GM12878 (cell line): ENCODE measurements around the gene DLG2. TPM values are rescaled to one million over a fixed set of nuclear protein-coding genes. Genes with fewer than 3 reads are reported as not detected.

Source experiments
- ATAC-seq: fragments of 200-7000 bp; cut with Tn5 transposase; 3 replicates; pipeline ENCODE4 v1.9.1; 2020; ENCODE audit warnings: mild to moderate bottlenecking, moderate library complexity
- BruUV-seq: library from RNA; stranded (reverse); fragments of 400-500 nt; replicated peaks from 2 replicates; lab custom pipeline; 2021; lab: Mats Ljungman, UMichigan
- CTCF ChIA-PET: fragments of 300-600 bp; sonication (Branson Sonifier 250); formaldehyde crosslinking; extraction: SDS; loops from one replicate; lab custom pipeline; 2021; ENCODE audit warnings: inconsistent platforms; lab: Yijun Ruan, JAX
- POLR2A ChIA-PET: fragments of 350-600 bp; formaldehyde crosslinking; extraction: SDS; loops from one replicate; lab custom pipeline; 2021; ENCODE audit warnings: inconsistent platforms; lab: Charles Lee
- RAD21 ChIA-PET: fragments of 300-600 bp; sonication (Branson Sonifier 250); formaldehyde crosslinking; loops from one replicate; lab custom pipeline; 2023; ENCODE audit warnings: antibody characterized with exemption; ENCODE audit not compliant: unreplicated experiment; lab: Charles Lee
- SMC1A ChIA-PET: fragments of 300-600 bp; sonication (Branson Sonifier 250); formaldehyde crosslinking; loops from one replicate; lab custom pipeline; 2023; ENCODE audit not compliant: unreplicated experiment, uncharacterized antibody; lab: Charles Lee
- DNase-seq: peaks from one replicate; pipeline ENCODE4 v3.0.0-alpha.2; 2011; ENCODE audit warnings: low read depth, low spot score
- FAIRE-seq: peaks from 3 replicates; lab custom pipeline; 2011; peaks lifted over from hg19 to GRCh38; lab: Jason Lieb, UNC
- H2AFZ ChIP-seq: 2 replicates; pipeline ENCODE4 v1.6.0; 2011; ENCODE audit warnings: low read depth, low read length, control low read depth; ENCODE audit not compliant: control insufficient read depth
- H3K27ac ChIP-seq: 2 replicates; pipeline ENCODE4 v1.5.1; 2011; ENCODE audit warnings: control low read depth; ENCODE audit not compliant: control insufficient read depth, insufficient read depth
- H3K27me3 ChIP-seq, 2 experiments: replicated peaks in 1 of 2; 2 replicates each; pipeline versions ENCODE4 v1.6.0 to v1.6.1; 2011; ENCODE audit warnings: low read length in 1 of 2; ENCODE audit not compliant: control insufficient read depth in 2 of 2, insufficient read depth in 2 of 2
- H3K36me3 ChIP-seq, 2 experiments: 2 replicates each; pipeline ENCODE4 v1.5.1; 2011; ENCODE audit warnings: low read length in 1 of 2; ENCODE audit not compliant: control insufficient read depth in 2 of 2, insufficient read depth in 2 of 2
- H3K4me1 ChIP-seq: 2 replicates; pipeline ENCODE4 v1.6.1; 2011; ENCODE audit warnings: mild to moderate bottlenecking, low read length, moderate library complexity, mixed read lengths; ENCODE audit not compliant: control insufficient read depth, insufficient read depth
- H3K4me2 ChIP-seq: 2 replicates; pipeline ENCODE4 v1.6.0; 2011; ENCODE audit warnings: control low read depth; ENCODE audit not compliant: control insufficient read depth, insufficient read depth
- H3K4me3 ChIP-seq: fragments of 200-600 bp; sonication (generic); 2 replicates; pipeline ENCODE4 v1.5.1; 2016
- H3K79me2 ChIP-seq: 2 replicates; pipeline ENCODE4 v1.6.0; 2011; ENCODE audit warnings: low read length; ENCODE audit not compliant: control insufficient read depth, insufficient read depth
- H3K9ac ChIP-seq: 2 replicates; pipeline ENCODE4 v1.8.0; 2011; ENCODE audit warnings: low read length, control low read depth, mixed read lengths; ENCODE audit not compliant: control insufficient read depth, insufficient read depth
- H3K9me3 ChIP-seq: replicated peaks from 3 replicates; pipeline ENCODE4 v1.5.1; 2011; ENCODE audit warnings: mild to moderate bottlenecking, low read length; ENCODE audit not compliant: control insufficient read depth, insufficient read depth
- H4K20me1 ChIP-seq: 2 replicates; pipeline ENCODE4 v1.6.0; 2011; ENCODE audit not compliant: control insufficient read depth, insufficient read depth
- BCL11A ChIP-seq: IDR thresholded peaks from 2 replicates; pipeline ENCODE4 v1.6.1; 2011; ENCODE audit warnings: low read depth, low read length
- CBX5 ChIP-seq: sonication (generic); IDR thresholded peaks from 2 replicates; pipeline ENCODE4 v1.6.1; 2016; ENCODE audit warnings: low read depth, moderate library complexity, mild to moderate bottlenecking, inconsistent platforms
- CEBPB ChIP-seq, 2 experiments: fragments of 150-350 bp in 1 of 2; IDR thresholded peaks; 2 replicates each; pipeline ENCODE4 v1.6.1; 2012 to 2014; ENCODE audit warnings: low read depth in 2 of 2, low read length in 2 of 2, borderline replicate concordance in 1 of 2, inconsistent platforms in 1 of 2
- ESRRA ChIP-seq: IDR thresholded peaks from 2 replicates; pipeline ENCODE4 v1.6.1; 2012; ENCODE audit warnings: mild to moderate bottlenecking, low read length, improper control_type of control experiment
- MLLT1 ChIP-seq: fragments of 450-650 bp; IDR thresholded peaks from 2 replicates; pipeline ENCODE4 v1.6.1; 2016; ENCODE audit warnings: mild to moderate bottlenecking
- NKRF ChIP-seq: fragments of 450-650 bp; conservative IDR thresholded peaks from 2 replicates; pipeline ENCODE4 v1.6.1; 2017; ENCODE audit warnings: mild to moderate bottlenecking, moderate library complexity
- NR2C2 ChIP-seq: IDR thresholded peaks from 2 replicates; pipeline ENCODE4 v1.6.1; 2011; ENCODE audit warnings: borderline replicate concordance, low read depth; ENCODE audit not compliant: control insufficient read depth, insufficient read length
- NR2F1 ChIP-seq: fragments of 450-650 bp; conservative IDR thresholded peaks from 2 replicates; pipeline ENCODE4 v1.6.1; 2017; ENCODE audit warnings: mild to moderate bottlenecking
- RAD51 ChIP-seq: fragments of 450-650 bp; IDR thresholded peaks from 2 replicates; pipeline ENCODE4 v1.6.1; 2016; ENCODE audit warnings: moderate library complexity, mild to moderate bottlenecking, inconsistent platforms
- RB1 ChIP-seq: fragments of 450-650 bp; formaldehyde crosslinking; IDR thresholded peaks from 2 replicates; pipeline ENCODE4 v1.6.1; 2017; ENCODE audit warnings: mild to moderate bottlenecking, borderline replicate concordance
- SIN3A ChIP-seq: IDR thresholded peaks from 2 replicates; pipeline ENCODE4 v1.6.1; 2012; ENCODE audit warnings: low read depth, low read length, improper control_type of control experiment
- SUPT20H ChIP-seq: IDR thresholded peaks from 2 replicates; pipeline ENCODE4 v1.6.1; 2011; ENCODE audit warnings: low read depth, mild to moderate bottlenecking, low read length, moderate library complexity, borderline replicate concordance; ENCODE audit not compliant: control insufficient read depth
- TCF12 ChIP-seq: IDR thresholded peaks from 2 replicates; pipeline ENCODE4 v1.6.1; 2011; ENCODE audit warnings: low read depth, mild to moderate bottlenecking, low read length
- TCF3 ChIP-seq: IDR thresholded peaks from 2 replicates; pipeline ENCODE4 v1.6.1; 2012; ENCODE audit warnings: low read depth, mild to moderate bottlenecking, low read length, borderline replicate concordance; ENCODE audit not compliant: insufficient read depth
- USF2 ChIP-seq: IDR thresholded peaks from 2 replicates; pipeline ENCODE4 v1.6.1; 2011; ENCODE audit warnings: low read depth, low read length, improper control_type of control experiment, borderline replicate concordance
- WRNIP1 ChIP-seq: IDR thresholded peaks from 2 replicates; pipeline ENCODE4 v1.6.1; 2011; ENCODE audit warnings: low read depth, low read length, improper control_type of control experiment, borderline replicate concordance
- ZNF24 ChIP-seq: fragments of 450-650 bp; IDR thresholded peaks from 2 replicates; pipeline ENCODE4 v1.6.1; 2017; ENCODE audit warnings: antibody characterized with exemption, mild to moderate bottlenecking
- WGBS: methylation state at CpG from one replicate; pipeline ENCODE4 v1.1.6; 2016; ENCODE audit warnings: low lambda C conversion rate; ENCODE audit not compliant: insufficient replicate concordance, insufficient coverage; ENCODE audit errors: missing lambda C conversion rate; 5-methylcytosine and 5-hydroxymethylcytosine counted together
- in situ Hi-C: fragments of 300-500 bp; cut with MboI; formaldehyde crosslinking; loops from 9 replicates; pipeline ENCODE4 v1.14.3; 2018; ENCODE audit warnings: mixed read lengths
- intact Hi-C: fragments of 100-400 bp; cut with micrococcal nuclease; formaldehyde crosslinking; loops from one replicate; pipeline ENCODE4 v1.14.2; 2022; ENCODE audit not compliant: unreplicated experiment
- polyA plus RNA-seq, 11 experiments: library from polyadenylated mRNA; depleted of rRNA in 4 of 11; unstranded in 6 of 11; stranded (reverse) in 5 of 11; fragments of >200 nt; fragmentation: Nextera tagmentation in 4 of 11; fragmentation: Illumina TruSeq in 1 of 11; extraction: Ambion mirVana in 4 of 11; extraction: Trizol in 1 of 11; gene quantifications; 1 replicate in 1 of 11; 2 replicates in 10 of 11; pipeline versions ENCODE4 v1.2.1 to v1.2.3, GENCODE V29; 2011 to 2016; ENCODE audit warnings: inconsistent platforms in 2 of 11, missing spikeins in 2 of 11, low read depth in 1 of 11
- total RNA-seq, 4 experiments: library from RNA; depleted of rRNA in 3 of 4; stranded (reverse); fragments of >200 nt in 3 of 4; fragmentation: Illumina TruSeq in 1 of 4; extraction: Trizol in 1 of 4; gene quantifications; 2 replicates each; pipeline versions ENCODE4 v1.2.1 to v1.2.3, GENCODE V29; 2013 to 2021
- TF ChIP-seq, protein P1 (sequence below): IDR thresholded peaks from 2 replicates; pipeline ENCODE4 v1.6.1; 2011; ENCODE audit warnings: mild to moderate bottlenecking, low read depth, low read length, moderate library complexity; ENCODE audit not compliant: insufficient replicate concordance

The DLG2 gene
- total and polyA plus RNA-seq, 10 of the 15 experiments (the other 5 are each of a cell fraction or from before 2014, with no cell fraction given), result 0.09 to 0.98 (median 0.35) TPM

DNA sequence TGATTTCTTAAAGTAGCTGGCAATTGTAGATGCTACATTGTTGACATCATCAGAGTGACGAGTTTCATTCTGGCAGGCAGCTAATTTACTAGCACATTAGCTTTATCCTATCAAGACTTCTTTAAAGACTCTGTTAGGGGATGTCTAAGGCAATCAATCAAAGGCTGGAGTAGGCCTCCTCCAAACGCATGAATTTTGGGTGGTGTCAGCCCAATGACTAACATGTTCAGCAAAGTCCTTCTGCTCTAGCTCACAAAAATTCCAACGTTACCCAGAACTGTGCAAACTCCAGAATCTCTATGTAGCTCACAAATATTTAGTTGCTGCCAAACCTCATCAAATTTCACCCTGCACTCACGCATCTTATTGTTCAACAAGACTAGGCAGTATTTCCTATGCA lies 395.6 kb downstream of the DLG2 start:
- no TSS peak for BruUV-seq
- Histone ChIP-seq H3K27me3 (no peaks in the 10 kb centered on the region), H3K9ac (no peak overlapping the region), H2AFZ (no peak overlapping the region), H3K36me3 (no peaks in the 10 kb centered on the region), H3K9me3 (no peaks in the 10 kb centered on the region), H3K4me1 (no peaks in the 10 kb centered on the region), H4K20me1 (no peaks in the 10 kb centered on the region), H3K79me2 (no peaks in the 10 kb centered on the region), H3K4me3 (no peak overlapping the region), H3K4me2 (no peak overlapping the region), H3K27ac (no peak overlapping the region)
- ChIA-PET SMC1A (interaction anchor here (0.7 kb wide), 1 partner anchor 78 kb away, joined by 3 read pairs; no protein-coding TSS in a partner anchor), CTCF (no interaction called here), POLR2A (no interaction called here), RAD21 (no interaction called here)
- no peak for ATAC-seq
- DNase-seq, result no peak
- intact Hi-C loops, result no loop called here
- TF ChIP-seq SIN3A (no peak), NR2C2 (no peak), TCF3 (no peak), TCF12 (no peak), WRNIP1 (no peak), NKRF (no peak), MLLT1 (no peak), NR2F1 (no peak), ESRRA (no peak), ZNF24 (no peak), CEBPB (IDR thresholded peaks at IDR 0.05; ENCODE audit: borderline replicate concordance in 1 of 2, low read depth in 2 of 2, low read length in 2 of 2) (no peak), CBX5 (no peak), RAD51 (no peak), RB1 (no peak), BCL11A (no peak), USF2 (no peak), SUPT20H (no peak)
- TF ChIP-seq, protein P1, sequence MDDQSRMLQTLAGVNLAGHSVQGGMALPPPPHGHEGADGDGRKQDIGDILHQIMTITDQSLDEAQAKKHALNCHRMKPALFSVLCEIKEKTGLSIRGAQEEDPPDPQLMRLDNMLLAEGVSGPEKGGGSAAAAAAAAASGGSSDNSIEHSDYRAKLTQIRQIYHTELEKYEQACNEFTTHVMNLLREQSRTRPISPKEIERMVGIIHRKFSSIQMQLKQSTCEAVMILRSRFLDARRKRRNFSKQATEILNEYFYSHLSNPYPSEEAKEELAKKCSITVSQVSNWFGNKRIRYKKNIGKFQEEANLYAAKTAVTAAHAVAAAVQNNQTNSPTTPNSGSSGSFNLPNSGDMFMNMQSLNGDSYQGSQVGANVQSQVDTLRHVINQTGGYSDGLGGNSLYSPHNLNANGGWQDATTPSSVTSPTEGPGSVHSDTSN, result no peak
- in situ Hi-C loops, result no loop called here
- FAIRE-seq, result no peak
- 33% methylated on average over 4 of the region's 4 CpGs for WGBS
